Measurements from ENCODE around the gene LRRC8E.

GRCh38 chr19:7850000-7850813 is 38.1 kb upstream of the LRRC8E start:
- TF ChIP-seq, protein P1, sequence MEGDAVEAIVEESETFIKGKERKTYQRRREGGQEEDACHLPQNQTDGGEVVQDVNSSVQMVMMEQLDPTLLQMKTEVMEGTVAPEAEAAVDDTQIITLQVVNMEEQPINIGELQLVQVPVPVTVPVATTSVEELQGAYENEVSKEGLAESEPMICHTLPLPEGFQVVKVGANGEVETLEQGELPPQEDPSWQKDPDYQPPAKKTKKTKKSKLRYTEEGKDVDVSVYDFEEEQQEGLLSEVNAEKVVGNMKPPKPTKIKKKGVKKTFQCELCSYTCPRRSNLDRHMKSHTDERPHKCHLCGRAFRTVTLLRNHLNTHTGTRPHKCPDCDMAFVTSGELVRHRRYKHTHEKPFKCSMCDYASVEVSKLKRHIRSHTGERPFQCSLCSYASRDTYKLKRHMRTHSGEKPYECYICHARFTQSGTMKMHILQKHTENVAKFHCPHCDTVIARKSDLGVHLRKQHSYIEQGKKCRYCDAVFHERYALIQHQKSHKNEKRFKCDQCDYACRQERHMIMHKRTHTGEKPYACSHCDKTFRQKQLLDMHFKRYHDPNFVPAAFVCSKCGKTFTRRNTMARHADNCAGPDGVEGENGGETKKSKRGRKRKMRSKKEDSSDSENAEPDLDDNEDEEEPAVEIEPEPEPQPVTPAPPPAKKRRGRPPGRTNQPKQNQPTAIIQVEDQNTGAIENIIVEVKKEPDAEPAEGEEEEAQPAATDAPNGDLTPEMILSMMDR (conservative IDR thresholded peaks at IDR 0.05 in 1 of 2, IDR thresholded peaks at IDR 0.05 in 1 of 2; ENCODE audit: extremely low read depth in 1 of 2, insufficient read depth in 1 of 2, low read depth in 1 of 2, low read length in 2 of 2): no peak
- TF ChIP-seq EZH2 (IDR thresholded peaks at IDR 0.05; ENCODE audit: borderline replicate concordance, low read length): no peak

All from mammary epithelial cell (primary cell).